Right lobe of liver (tissue), 6 donors: ENCODE data around the gene CECR2. TPM values are rescaled to one million over a fixed set of nuclear protein-coding genes. Genes with fewer than 3 reads are reported as not detected.

Experiments
- ATAC-seq, 4 donors: fragments of 200-7000 bp; cut with Tn5 transposase; one replicate each; pipeline ENCODE4 v1.9.1; 2020; ENCODE audit warnings: mild to moderate bottlenecking in 4 of 4, moderate library complexity in 4 of 4
- DNase-seq, 3 donors: peaks; one replicate each; pipeline ENCODE4 v3.0.0-alpha.2; 2020
- H3K27ac ChIP-seq, 3 donors: fragments of 200-600 bp; one replicate each; pipeline ENCODE4 v1.8.0; 2022
- H3K27me3 ChIP-seq, 2 donors: fragments of 200-600 bp; one replicate each; pipeline ENCODE4 v1.8.0; 2022
- H3K36me3 ChIP-seq, 4 donors: fragments of 200-600 bp; sonication (generic) in 1 of 4; one replicate each; pipeline versions ENCODE4 v1.5.1 to v1.8.0; 2017 to 2022; ENCODE audit warnings: control low read depth in 1 of 4
- H3K4me1 ChIP-seq, 4 donors: fragments of 200-600 bp; sonication (generic) in 1 of 4; one replicate each; pipeline versions ENCODE4 v1.5.1 to v1.8.0; 2017 to 2022; ENCODE audit warnings: control low read depth in 1 of 4
- H3K4me3 ChIP-seq, 3 donors: fragments of 200-600 bp; one replicate each; pipeline ENCODE4 v1.8.0; 2022
- H3K9me3 ChIP-seq, 4 donors: fragments of 200-600 bp; sonication (generic) in 1 of 4; one replicate each; pipeline versions ENCODE4 v1.5.1 to v1.8.0; 2017 to 2022; ENCODE audit warnings: control low read depth in 1 of 4
- CTCF ChIP-seq, 4 donors: fragments of 200-600 bp in 3 of 4; fragments of 450-650 bp in 1 of 4; IDR thresholded peaks; one replicate each; pipeline versions ENCODE4 v1.5.1 to v1.8.0; 2016 to 2022; ENCODE audit warnings: antibody characterized with exemption in 4 of 4, mild to moderate bottlenecking in 2 of 4
- POLR2A ChIP-seq: fragments of 450-650 bp; IDR thresholded peaks from one replicate; pipeline ENCODE4 v1.6.1; 2017; ENCODE audit warnings: antibody characterized with exemption, mild to moderate bottlenecking
- WGBS: methylation state at CpG from one replicate; pipeline ENCODE4 v1.1.6; 2018; ENCODE audit warnings: low coverage, low lambda C conversion rate; ENCODE audit not compliant: insufficient coverage; ENCODE audit errors: missing lambda C conversion rate; 5-methylcytosine and 5-hydroxymethylcytosine counted together
- intact Hi-C, 2 donors: fragments of 100-400 bp; cut with DNase I; formaldehyde crosslinking; loops; one replicate each; pipeline versions ENCODE4 v1.11.2 to v1.14.1; 2022
- total RNA-seq, 6 experiments: library from RNA; depleted of rRNA in 2 of 6; stranded (reverse); fragments of >200 nt in 2 of 6; fragmentation: NEBNext Ultra II Directional in 3 of 6; extraction: Animal tissue kit (Norgen Biotek cat#: 25700) in 3 of 6; gene quantifications; one replicate each; pipeline versions ENCODE4 v1.1.0 to v1.2.4, GENCODE V29; 2016 to 2023
- donor health status: DM: no; HTN: yes; CAD: no.
- donor health status: DM: no; HTN: no; CAD: no.
- donor health status: DM: no; HTN: no; CAD: no.
- donor health status: DM: no; HTN: yes; CAD: no.
- donor health status: DM: no; HTN: yes; CAD: no.

Gene CECR2
- total RNA-seq, 6 experiments from 2014 or later: 4.9 to 12.3 (median 10.0) TPM

- no peak for DNase-seq
- no CpG with 5 or more reads among the region's 6 CpGs for WGBS
Measured at GRCh38 chr22:17596226-17596625, 227.0 kb downstream of the CECR2 start.

GRCh38 chr22:17597217-17597616 is 228.0 kb downstream of the CECR2 start:
- TF ChIP-seq CTCF (IDR thresholded peaks at IDR 0.05) (no peak), POLR2A (no peak)
- Histone ChIP-seq H3K4me1 (no peaks in the 10 kb centered on the region), H3K27ac (no peak overlapping the region), H3K36me3 (peaks cover 16 to 85% (median 37%) of the 10 kb centered on the region in 4 donors), H3K9me3 (no peaks in the 10 kb centered on the region), H3K4me3 (no peak overlapping the region), H3K27me3 (no peaks in the 10 kb centered on the region)
- no peak for ATAC-seq
- WGBS: 85% methylated on average over 2 of the region's 2 CpGs
- DNase-seq: no peak
- intact Hi-C loops: no loop called here

More at GRCh38 chr22:17596226-17596625, 227.0 kb downstream of the CECR2 start:
- no peak overlapping the region for H3K27ac ChIP-seq
- no peak overlapping the region for H3K4me3 ChIP-seq
- H3K36me3 ChIP-seq: peaks cover 16 to 94% (median 44%) of the 10 kb centered on the region in 4 donors
- no peaks in the 10 kb centered on the region for H3K9me3 ChIP-seq
- H3K4me1 ChIP-seq: no peaks in the 10 kb centered on the region
- intact Hi-C loops: no loop called here
- no peak for ATAC-seq
- no peaks in the 10 kb centered on the region for H3K27me3 ChIP-seq
- no peak for TF ChIP-seq CTCF (IDR thresholded peaks at IDR 0.05)
- no peak for TF ChIP-seq POLR2A

GRCh38 chr22:17598318-17598717 is 229.1 kb downstream of the CECR2 start:
- H3K4me3 ChIP-seq: no peak overlapping the region
- H3K27ac ChIP-seq: no peak overlapping the region
- TF ChIP-seq POLR2A (no peak), CTCF (IDR thresholded peaks at IDR 0.05) (no peak)
- H3K36me3 ChIP-seq: peaks cover 16 to 74% (median 34%) of the 10 kb centered on the region in 4 donors
- DNase-seq (no peak), ATAC-seq (no peak)
- no peaks in the 10 kb centered on the region for H3K9me3 ChIP-seq
- intact Hi-C loops: no loop called here
- no peaks in the 10 kb centered on the region for H3K4me1 ChIP-seq
- H3K27me3 ChIP-seq: no peaks in the 10 kb centered on the region
- 96% methylated on average over 4 of the region's 4 CpGs for WGBS

- H3K36me3 ChIP-seq: peaks cover 15 to 51% (median 27%) of the 10 kb centered on the region in 4 donors
- intact Hi-C loops: no loop called here
- 56% methylated on average over 3 of the region's 3 CpGs for WGBS
- DNase-seq: no peak
- no peaks in the 10 kb centered on the region for H3K27me3 ChIP-seq
- H3K4me3 ChIP-seq: no peak overlapping the region
- TF ChIP-seq CTCF (IDR thresholded peaks at IDR 0.05) (no peak), POLR2A (no peak)
- no peak overlapping the region for H3K27ac ChIP-seq
- H3K9me3 ChIP-seq: no peaks in the 10 kb centered on the region
- no peak for ATAC-seq
- no peaks in the 10 kb centered on the region for H3K4me1 ChIP-seq
Measured at GRCh38 chr22:17601031-17601430, 231.8 kb downstream of the CECR2 start.

GRCh38 chr22:17603668-17604067 is 234.4 kb downstream of the CECR2 start:
- 89% methylated on average over 3 of the region's 4 CpGs for WGBS
- Histone ChIP-seq H3K36me3 (peaks cover 4 to 33% (median 16%) of the 10 kb centered on the region in 4 donors), H3K4me1 (no peaks in the 10 kb centered on the region), H3K9me3 (no peaks in the 10 kb centered on the region), H3K4me3 (no peak overlapping the region), H3K27me3 (no peaks in the 10 kb centered on the region), H3K27ac (no peak overlapping the region)
- DNase-seq (no peak), ATAC-seq (no peak)
- TF ChIP-seq POLR2A (no peak), CTCF (IDR thresholded peaks at IDR 0.05) (no peak)
- intact Hi-C loops: no loop called here
